ENCODE results near the gene CDK2.

The CDK2 gene

DNA sequence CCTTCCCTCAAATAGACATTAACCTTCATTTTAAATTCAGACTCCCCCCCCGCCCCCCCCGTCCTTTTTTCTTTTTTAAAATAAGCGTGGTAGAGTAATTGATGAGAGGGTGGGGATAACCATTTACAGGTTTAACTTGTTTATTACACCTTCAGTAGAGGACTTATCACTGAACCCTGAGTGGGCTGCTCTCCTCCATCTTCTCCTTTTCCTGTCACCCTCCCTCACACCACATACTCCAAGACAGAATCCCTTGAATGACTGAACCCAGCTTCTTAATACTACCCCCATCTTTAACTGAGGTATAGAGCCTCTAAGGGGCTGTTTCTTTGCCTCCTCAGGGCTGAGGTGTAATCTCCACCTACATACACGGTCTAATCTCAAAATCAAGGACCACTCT, 50.6 kb downstream of the CDK2 start:
- FAIRE-seq: no peak

DNA sequence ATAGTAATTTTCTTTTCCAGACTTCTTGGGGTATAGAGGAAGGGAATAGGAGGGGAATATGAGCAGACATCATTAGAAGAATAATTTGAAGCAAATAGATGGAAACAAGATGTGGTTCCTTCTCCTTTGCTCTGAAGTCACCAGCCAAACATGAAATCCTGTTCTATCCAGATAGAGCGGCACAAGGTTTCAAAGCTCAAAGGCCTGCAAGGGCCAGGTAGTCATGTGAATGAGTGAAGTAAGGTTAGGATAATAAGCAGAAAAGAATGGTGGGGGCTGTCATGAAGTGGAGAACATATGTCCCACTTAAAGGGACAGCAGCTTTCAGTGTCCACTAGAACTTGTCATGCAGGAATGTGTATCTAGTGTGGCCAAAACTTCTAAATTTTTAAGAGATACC, 51.7 kb downstream of the CDK2 start:
- FAIRE-seq: no peak

DNA sequence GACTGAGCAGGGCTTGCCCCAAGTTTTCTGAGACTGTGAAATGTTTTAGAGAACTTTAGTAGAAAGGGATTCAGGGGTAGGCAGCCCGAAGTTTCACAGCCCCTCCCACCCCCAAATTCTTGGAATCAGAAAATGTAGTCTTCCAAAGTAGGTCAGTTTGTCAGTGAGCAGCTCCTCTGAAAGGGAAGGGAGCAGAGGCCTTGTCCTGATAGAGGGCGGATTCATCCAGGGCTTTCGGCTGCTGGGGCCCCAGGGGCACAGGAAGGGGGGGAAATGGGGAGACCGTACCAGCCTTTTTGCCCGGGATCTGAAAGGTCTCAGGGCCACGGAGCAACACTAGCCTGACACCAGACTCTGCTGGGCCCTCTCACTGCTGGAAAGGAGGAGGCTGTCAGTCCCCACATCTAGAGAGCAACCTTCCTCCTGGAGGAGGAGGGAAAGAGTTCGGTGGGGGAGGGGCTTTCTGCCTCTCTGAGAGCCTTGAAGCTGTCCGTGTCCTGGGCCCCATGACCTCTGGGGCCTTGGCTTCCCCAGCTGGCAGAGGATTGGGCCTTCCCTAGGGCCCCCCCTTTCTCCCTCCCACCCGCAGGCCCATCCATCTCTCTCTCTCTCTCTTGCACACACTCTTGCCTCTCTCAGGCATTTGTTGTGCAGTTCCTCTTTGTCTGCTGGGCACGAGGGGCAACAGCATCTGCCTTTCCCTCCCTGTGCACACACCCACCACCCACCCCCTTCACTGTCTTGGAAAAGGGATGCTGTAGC, 54.0 kb downstream of the CDK2 start, which contains the start of gene IKZF4:
IKZF4 (plus strand) TSS at position 621 of the 762 bp plus-strand sequence. CDS start 451 bp downstream, outside the sequence.
- FAIRE-seq: no peak

DNA sequence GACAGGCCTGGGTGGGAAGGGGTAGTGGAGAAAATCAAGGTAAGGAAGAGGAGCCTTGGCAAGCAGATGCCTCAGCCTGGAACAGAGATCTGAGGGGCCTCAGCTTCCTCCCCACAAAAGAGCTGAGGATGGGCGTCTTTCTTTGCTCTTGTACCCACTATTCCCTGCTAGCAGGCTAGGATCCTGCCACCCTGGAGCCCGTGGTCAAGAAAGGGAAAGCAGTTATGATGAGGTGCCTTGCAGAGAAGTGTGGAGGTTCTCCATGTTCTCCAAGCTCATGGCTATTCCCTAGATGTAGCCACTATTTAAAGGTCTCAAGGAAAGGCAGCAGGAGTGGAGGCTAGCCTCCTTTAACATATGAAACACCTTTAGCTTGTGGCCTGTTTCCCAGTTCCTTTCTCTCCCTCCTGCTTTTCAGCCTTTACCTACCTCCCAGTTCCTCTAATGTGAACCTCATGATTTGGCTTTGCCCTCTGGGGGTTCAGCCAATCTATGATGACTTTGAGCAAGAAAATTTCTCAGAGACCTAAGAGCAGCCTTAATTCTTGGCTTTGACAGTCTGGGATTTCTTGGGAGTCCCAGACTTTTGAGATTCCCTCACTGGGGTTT, 55.4 kb downstream of the CDK2 start:
- no peak for FAIRE-seq

All from A204.1 (cell line).